Measurements from ENCODE around the gene ANXA4. TPM values are rescaled to one million over a fixed set of nuclear protein-coding genes. Genes with fewer than 3 reads are reported as not detected.

The ANXA4 gene
- total and polyA plus RNA-seq, 2 of the 13 experiments (the other 11 are each of a cell fraction or from before 2014, with no cell fraction given), result 155 to 168 TPM

DNA sequence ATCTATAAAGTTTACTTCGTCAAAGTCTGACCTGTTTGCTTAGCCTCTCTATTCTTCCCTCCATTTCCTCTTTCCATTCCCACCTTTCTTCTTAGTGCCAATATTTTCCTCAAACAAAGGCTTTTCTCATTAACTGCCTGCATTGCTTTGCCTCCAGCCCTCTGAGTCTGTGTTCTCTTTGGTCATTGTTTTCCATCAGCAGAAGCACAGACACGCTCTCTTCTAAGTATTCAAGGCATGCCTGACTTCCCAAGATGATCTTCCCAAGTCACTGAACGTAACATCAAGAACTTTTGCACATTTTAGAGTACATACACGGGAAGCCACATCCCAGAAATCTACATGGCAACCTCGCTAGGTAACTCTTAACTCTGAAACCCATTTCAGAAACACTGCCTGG lies 32.6 kb upstream of the ANXA4 start (continued):
- TF ChIP-seq ATF1 (CRISPR knock-in tag; IDR thresholded peaks at IDR 0.05), result no peak

DNA sequence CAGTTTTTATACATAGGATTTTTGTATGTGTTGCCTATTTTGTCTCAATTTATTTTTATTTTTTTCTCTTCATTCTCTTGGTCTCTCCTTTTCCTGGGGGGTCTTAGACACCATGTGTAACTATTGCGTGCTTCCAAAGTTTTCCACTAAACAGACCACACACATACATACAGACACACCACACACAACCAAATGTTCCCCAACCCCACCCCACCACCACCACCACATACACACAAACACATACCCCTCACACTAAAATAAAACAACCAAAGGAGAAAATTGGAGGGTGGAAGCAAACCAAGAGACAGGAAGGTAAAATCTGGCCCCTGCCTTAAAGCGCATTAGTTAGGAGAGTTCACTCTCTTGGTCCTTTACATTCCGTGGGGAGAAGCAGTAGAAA lies 30.0 kb upstream of the ANXA4 start:
- FAIRE-seq (no peak), ATAC-seq (no peak), DNase-seq (ENCODE audit: low spot score) (no peak)
- POLR2A ChIA-PET, result no interaction called here
- no peaks in the 10 kb centered on the region for H4K20me1 ChIP-seq (ENCODE audit: insufficient read depth, low read length)
- H2AFZ ChIP-seq (ENCODE audit: low read length), result no peak overlapping the region
- H3K36me3 ChIP-seq (replicated peaks in 1 of 2; ENCODE audit: control insufficient read depth in 1 of 2, insufficient read depth in 2 of 2, low read length in 2 of 2), result no peaks in the 10 kb centered on the region
- H3K9ac ChIP-seq (ENCODE audit: insufficient read depth, low read depth, low read length), result no peak overlapping the region
- H3K4me3 ChIP-seq (replicated peaks in 1 of 3; ENCODE audit: insufficient read depth in 1 of 3, low read depth in 2 of 3, low read length in 3 of 3), result no peak overlapping the region
- intact Hi-C loops (cut with micrococcal nuclease; ENCODE audit: unreplicated experiment), result loop anchor here (5.0 to 10.0 kb wide), 3 partner anchors 70 to 687 kb away; partner anchors contain the start of gene AAK1
- TF ChIP-seq STAG1 (CRISPR knock-in tag; IDR thresholded peaks at IDR 0.05) (no peak), HNRNPK (IDR thresholded peaks at IDR 0.05; ENCODE audit: low read depth, low read length, poor library complexity, severe bottlenecking) (peak; percentile 13)
- no peak overlapping the region for H3K27ac ChIP-seq (ENCODE audit: extremely low read length, insufficient read depth, low read length)
- H3K79me2 ChIP-seq (ENCODE audit: insufficient read depth, low read length), result no peaks in the 10 kb centered on the region
- CTCF ChIA-PET (ENCODE audit: low intra/inter-chr PET ratio, low total read pairs), result no interaction called here
- no TSS peak for BruUV-seq (replicated peaks)
- in situ Hi-C loops (cut with HindIII; ENCODE audit: extremely low pct_ligation_motif_present, low pct_unique_long_range_greater_than_20kb), result loop anchor here (5.0 kb wide), 1 partner anchor 150 kb away; no protein-coding TSS in a partner anchor
- peaks cover 0 to 16% of the 10 kb centered on the region in 2 experiments; a peak in 2 of 5 replicates for H3K27me3 ChIP-seq (ENCODE audit: control insufficient read depth in 1 of 2, insufficient read depth in 2 of 2, low read length in 2 of 2)
- 84% methylated on average over 3 of the region's 3 CpGs for WGBS (ENCODE audit: low lambda C conversion rate)
- H3K4me1 ChIP-seq (ENCODE audit: insufficient read depth, low read length), result peaks cover 17% of the 10 kb centered on the region
- H3K9me3 ChIP-seq (ENCODE audit: low read length), result no peaks in the 10 kb centered on the region
- H3K4me2 ChIP-seq (ENCODE audit: low read depth, low read length), result no peak overlapping the region

DNA sequence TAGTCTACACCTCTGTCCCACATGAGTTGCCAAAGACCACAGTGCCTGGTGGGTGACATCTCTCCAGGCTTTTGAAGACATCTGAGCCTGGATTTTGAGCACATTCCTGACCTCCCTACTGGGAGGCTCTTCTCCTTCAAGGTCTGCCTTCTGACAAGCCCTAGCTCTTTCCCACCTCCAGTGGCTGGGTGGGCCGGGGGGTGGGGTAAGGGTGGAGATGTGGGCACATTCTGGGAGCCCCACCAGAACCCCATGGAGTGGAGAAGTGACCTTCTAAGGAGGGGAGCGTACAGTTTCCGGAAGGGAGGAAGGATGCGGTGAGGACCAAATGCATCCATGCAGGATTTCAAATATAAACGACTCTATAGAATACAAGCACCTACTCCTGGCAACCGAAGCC lies 27.9 kb upstream of the ANXA4 start:
- TF ChIP-seq, protein P1, sequence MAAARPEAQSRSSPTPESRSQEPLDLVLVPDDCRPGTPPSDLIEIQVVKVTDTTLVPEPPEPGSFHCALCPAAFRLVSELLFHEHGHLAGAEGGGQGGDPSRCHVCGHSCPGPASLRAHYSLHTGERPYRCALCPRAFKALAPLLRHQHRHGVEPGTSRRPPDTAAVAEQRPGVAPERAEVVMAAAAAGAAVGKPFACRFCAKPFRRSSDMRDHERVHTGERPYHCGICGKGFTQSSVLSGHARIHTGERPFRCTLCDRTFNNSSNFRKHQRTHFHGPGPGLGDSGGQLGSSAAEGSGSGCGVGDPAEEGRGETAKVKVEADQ (CRISPR knock-in tag; IDR thresholded peaks at IDR 0.05; ENCODE audit: borderline replicate concordance), result no peak
- TF ChIP-seq ZNF34 (CRISPR knock-in tag; IDR thresholded peaks at IDR 0.05; ENCODE audit: borderline replicate concordance), result 0 out of 2 replicates have a peak, but pooled peaks have one; percentile 4
- Histone ChIP-seq H3K27me3 (ENCODE audit: control insufficient read depth in 1 of 2, insufficient read depth in 2 of 2, low read length in 2 of 2) (peaks cover 0 to 27% of the 10 kb centered on the region in 2 experiments; a peak in 3 of 5 replicates), H3K27ac (ENCODE audit: extremely low read length, insufficient read depth, low read length) (no peak overlapping the region), H4K20me1 (ENCODE audit: insufficient read depth, low read length) (no peaks in the 10 kb centered on the region), H3K4me2 (ENCODE audit: low read depth, low read length) (peak overlapping the region; percentile 64; the same call in 1 of the 2 replicates), H3K9me3 (ENCODE audit: low read length) (no peaks in the 10 kb centered on the region), H2AFZ (ENCODE audit: low read length) (no peak overlapping the region), H3K79me2 (ENCODE audit: insufficient read depth, low read length) (no peaks in the 10 kb centered on the region), H3K9ac (ENCODE audit: insufficient read depth, low read depth, low read length) (no peak overlapping the region), H3K4me1 (ENCODE audit: insufficient read depth, low read length) (peaks cover 20% of the 10 kb centered on the region), H3K4me3 (replicated peaks in 1 of 3; ENCODE audit: insufficient read depth in 1 of 3, low read depth in 2 of 3, low read length in 3 of 3) (no peak overlapping the region), H3K36me3 (replicated peaks in 1 of 2; ENCODE audit: control insufficient read depth in 1 of 2, insufficient read depth in 2 of 2, low read length in 2 of 2) (no peaks in the 10 kb centered on the region)
- 90% methylated on average over 6 of the region's 6 CpGs for WGBS (ENCODE audit: low lambda C conversion rate)
- ChIA-PET CTCF (ENCODE audit: low intra/inter-chr PET ratio, low total read pairs) (interaction anchor here (1.2 to 2.7 kb wide), 2 partner anchors 154 to 157 kb away, joined by 3 to 52 read pairs; no protein-coding TSS in a partner anchor), POLR2A (no interaction called here)
- intact Hi-C loops (cut with micrococcal nuclease; ENCODE audit: unreplicated experiment), result loop anchor here (1.0 to 10.0 kb wide), 4 partner anchors 72 to 689 kb away; partner anchors contain the start of gene AAK1
- DNase-seq (ENCODE audit: low spot score), result no peak
- no peak for ATAC-seq
- no TSS peak for BruUV-seq (replicated peaks)
- no peak for FAIRE-seq
- in situ Hi-C loops (cut with HindIII; ENCODE audit: extremely low pct_ligation_motif_present, low pct_unique_long_range_greater_than_20kb), result loop anchor here (5.0 kb wide), 1 partner anchor 152 kb away; no protein-coding TSS in a partner anchor

Data from HepG2 (cell line).